Measurements from ENCODE around the gene LAMB4. TPM values are rescaled to one million over a fixed set of nuclear protein-coding genes. Genes with fewer than 3 reads are reported as not detected.

The LAMB4 gene
- total RNA-seq, 5 donors from 2014 or later (not counting 1 experiment from before 2014, with no cell fraction given) = 0.18 TPM; not detected in 4

- ATAC-seq (replicated peaks in 1 of 4) (no peak), DNase-seq (no peak)
- no peaks in the 10 kb centered on the region for H3K36me3 Mint-ChIP-seq
- ChIA-PET CTCF (no interaction called here), POLR2A (no interaction called here)
- Histone ChIP-seq H3K9me3 (no peaks in the 10 kb centered on the region), H3K36me3 (ENCODE audit: control insufficient read depth in 2 of 2, extremely low read depth in 1 of 2, insufficient read depth in 1 of 2, low read length in 1 of 2) (no peaks in the 10 kb centered on the region), H3K27me3 (replicated peaks in 1 of 2; ENCODE audit: control insufficient read depth in 2 of 2, extremely low read depth in 1 of 2, insufficient read depth in 2 of 2, low read length in 1 of 2) (peaks cover 0 to 2% of the 10 kb centered on the region in 2 experiments), H3K4me3 (ENCODE audit: control insufficient read depth in 1 of 2, extremely low read depth in 1 of 2, low read length in 1 of 2) (no peak overlapping the region), H3K4me1 (ENCODE audit: control insufficient read depth in 1 of 2, extremely low read depth in 1 of 2, insufficient read depth in 2 of 2, low read length in 2 of 2) (peaks cover 0 to 9% of the 10 kb centered on the region in 2 experiments), H3K27ac (ENCODE audit: low read length) (no peak overlapping the region)
- no peak overlapping the region for H3K4me3 Mint-ChIP-seq
- H3K27me3 Mint-ChIP-seq = peaks cover 8% of the 10 kb centered on the region in 2 donors
- no peaks in the 10 kb centered on the region for H3K9me3 Mint-ChIP-seq
- WGBS (ENCODE audit: insufficient coverage) = no CpG with 5 or more reads among the region's 1 CpG
- H3K4me1 Mint-ChIP-seq = peaks cover 4 to 9% (median 7%) of the 10 kb centered on the region in 3 donors
- no peak overlapping the region for H3K27ac Mint-ChIP-seq
These were observed 75.6 kb downstream of the LAMB4 start for GRCh38 chr7:108054537-108054936.

GRCh38 chr7:108053250-108053649 is 76.9 kb downstream of the LAMB4 start:
- Mint-ChIP-seq H3K4me1 (peaks cover 8 to 9% (median 9%) of the 10 kb centered on the region in 3 donors), H3K9me3 (no peaks in the 10 kb centered on the region), H3K27me3 (peaks cover 4 to 5% of the 10 kb centered on the region in 2 donors), H3K4me3 (no peak overlapping the region), H3K27ac (no peak overlapping the region), H3K36me3 (no peaks in the 10 kb centered on the region)
- WGBS (ENCODE audit: insufficient coverage) = 83% methylated on average over 1 of the region's 4 CpGs
- no peak for ATAC-seq (replicated peaks in 1 of 4)
- no peak for DNase-seq
- H3K4me3 ChIP-seq (ENCODE audit: control insufficient read depth in 1 of 2, extremely low read depth in 1 of 2, low read length in 1 of 2) = no peak overlapping the region
- H3K27ac ChIP-seq (ENCODE audit: low read length) = no peak overlapping the region
- peaks cover 0 to 2% of the 10 kb centered on the region in 2 experiments for H3K27me3 ChIP-seq (replicated peaks in 1 of 2; ENCODE audit: control insufficient read depth in 2 of 2, extremely low read depth in 1 of 2, insufficient read depth in 2 of 2, low read length in 1 of 2)
- no peaks in the 10 kb centered on the region for H3K36me3 ChIP-seq (ENCODE audit: control insufficient read depth in 2 of 2, extremely low read depth in 1 of 2, insufficient read depth in 1 of 2, low read length in 1 of 2)
- H3K9me3 ChIP-seq = no peaks in the 10 kb centered on the region
- POLR2A ChIA-PET = no interaction called here
- CTCF ChIA-PET = no interaction called here
- peaks cover 1 to 14% of the 10 kb centered on the region in 2 experiments for H3K4me1 ChIP-seq (ENCODE audit: control insufficient read depth in 1 of 2, extremely low read depth in 1 of 2, insufficient read depth in 2 of 2, low read length in 2 of 2)

- Mint-ChIP-seq H3K36me3 (no peaks in the 10 kb centered on the region), H3K27me3 (peaks cover 4 to 5% of the 10 kb centered on the region in 2 donors), H3K9me3 (no peaks in the 10 kb centered on the region), H3K4me1 (peaks cover 10 to 15% (median 11%) of the 10 kb centered on the region in 3 donors), H3K27ac (no peak overlapping the region), H3K4me3 (no peak overlapping the region)
- ChIA-PET POLR2A (no interaction called here), CTCF (no interaction called here)
- Histone ChIP-seq H3K27me3 (replicated peaks in 1 of 2; ENCODE audit: control insufficient read depth in 2 of 2, extremely low read depth in 1 of 2, insufficient read depth in 2 of 2, low read length in 1 of 2) (peaks cover 0 to 5% of the 10 kb centered on the region in 2 experiments), H3K4me1 (ENCODE audit: control insufficient read depth in 1 of 2, extremely low read depth in 1 of 2, insufficient read depth in 2 of 2, low read length in 2 of 2) (peaks cover 6 to 14% of the 10 kb centered on the region in 2 experiments), H3K4me3 (ENCODE audit: control insufficient read depth in 1 of 2, extremely low read depth in 1 of 2, low read length in 1 of 2) (no peak overlapping the region), H3K27ac (ENCODE audit: low read length) (no peak overlapping the region), H3K36me3 (ENCODE audit: control insufficient read depth in 2 of 2, extremely low read depth in 1 of 2, insufficient read depth in 1 of 2, low read length in 1 of 2) (no peaks in the 10 kb centered on the region), H3K9me3 (no peaks in the 10 kb centered on the region)
- DNase-seq (no peak), ATAC-seq (replicated peaks in 1 of 4) (no peak)
- no CpG with 5 or more reads among the region's 1 CpG for WGBS (ENCODE audit: insufficient coverage)
These were observed 78.7 kb downstream of the LAMB4 start for GRCh38 chr7:108051454-108051853.

- Mint-ChIP-seq H3K9me3 (no peaks in the 10 kb centered on the region), H3K4me1 (peaks cover 10 to 15% (median 11%) of the 10 kb centered on the region in 3 donors), H3K27me3 (peaks cover 0 to 5% of the 10 kb centered on the region in 2 donors), H3K27ac (no peak overlapping the region), H3K36me3 (no peaks in the 10 kb centered on the region), H3K4me3 (no peak overlapping the region)
- Histone ChIP-seq H3K27ac (ENCODE audit: low read length) (no peak overlapping the region), H3K4me3 (ENCODE audit: control insufficient read depth in 1 of 2, extremely low read depth in 1 of 2, low read length in 1 of 2) (no peak overlapping the region), H3K4me1 (ENCODE audit: control insufficient read depth in 1 of 2, extremely low read depth in 1 of 2, insufficient read depth in 2 of 2, low read length in 2 of 2) (peaks cover 6 to 14% of the 10 kb centered on the region in 2 experiments), H3K9me3 (no peaks in the 10 kb centered on the region), H3K27me3 (replicated peaks in 1 of 2; ENCODE audit: control insufficient read depth in 2 of 2, extremely low read depth in 1 of 2, insufficient read depth in 2 of 2, low read length in 1 of 2) (peaks cover 0 to 3% of the 10 kb centered on the region in 2 experiments), H3K36me3 (ENCODE audit: control insufficient read depth in 2 of 2, extremely low read depth in 1 of 2, insufficient read depth in 1 of 2, low read length in 1 of 2) (no peaks in the 10 kb centered on the region)
- peak in 3 of 4 experiments; percentile 57 to 77 (median 58) for ATAC-seq (replicated peaks in 1 of 4)
- ChIA-PET POLR2A (no interaction called here), CTCF (no interaction called here)
- no CpG with 5 or more reads among the region's 3 CpGs for WGBS (ENCODE audit: insufficient coverage)
- peak in 3 of 35 experiments; percentile 1 to 12 (median 4) for DNase-seq
These were observed 80.2 kb downstream of the LAMB4 start for GRCh38 chr7:108049962-108050361.

- ChIA-PET POLR2A (no interaction called here), CTCF (interaction anchor here in 1 of 2 donors (0.7 kb wide), 1 partner anchor 831 kb away, joined by 4 read pairs; no protein-coding TSS in a partner anchor)
- Histone ChIP-seq H3K27ac (ENCODE audit: low read length) (no peak overlapping the region), H3K4me1 (ENCODE audit: control insufficient read depth in 1 of 2, extremely low read depth in 1 of 2, insufficient read depth in 2 of 2, low read length in 2 of 2) (peaks cover 6 to 14% of the 10 kb centered on the region in 2 experiments), H3K9me3 (no peaks in the 10 kb centered on the region), H3K4me3 (ENCODE audit: control insufficient read depth in 1 of 2, extremely low read depth in 1 of 2, low read length in 1 of 2) (no peak overlapping the region), H3K36me3 (ENCODE audit: control insufficient read depth in 2 of 2, extremely low read depth in 1 of 2, insufficient read depth in 1 of 2, low read length in 1 of 2) (no peaks in the 10 kb centered on the region), H3K27me3 (replicated peaks in 1 of 2; ENCODE audit: control insufficient read depth in 2 of 2, extremely low read depth in 1 of 2, insufficient read depth in 2 of 2, low read length in 1 of 2) (peaks cover 0 to 3% of the 10 kb centered on the region in 2 experiments)
- H3K27ac Mint-ChIP-seq = no peak overlapping the region
- WGBS (ENCODE audit: insufficient coverage) = no CpG with 5 or more reads among the region's 3 CpGs
- ATAC-seq (replicated peaks in 1 of 4) = no peak
- no peaks in the 10 kb centered on the region for H3K9me3 Mint-ChIP-seq
- peak overlapping the region in 1 of 3 donors; percentile 61 for H3K4me3 Mint-ChIP-seq
- H3K4me1 Mint-ChIP-seq = peaks cover 10 to 15% (median 11%) of the 10 kb centered on the region in 3 donors
- H3K27me3 Mint-ChIP-seq = peaks cover 0 to 5% of the 10 kb centered on the region in 2 donors
- no peaks in the 10 kb centered on the region for H3K36me3 Mint-ChIP-seq
- DNase-seq = no peak
These were observed 81.7 kb downstream of the LAMB4 start for GRCh38 chr7:108048422-108048821.

- no peaks in the 10 kb centered on the region for H3K36me3 ChIP-seq (ENCODE audit: control insufficient read depth in 2 of 2, extremely low read depth in 1 of 2, insufficient read depth in 1 of 2, low read length in 1 of 2)
- no peak overlapping the region for H3K4me3 ChIP-seq (ENCODE audit: control insufficient read depth in 1 of 2, extremely low read depth in 1 of 2, low read length in 1 of 2)
- DNase-seq = no peak
- Mint-ChIP-seq H3K36me3 (no peaks in the 10 kb centered on the region), H3K27ac (no peak overlapping the region), H3K4me3 (no peak overlapping the region), H3K4me1 (peaks cover 10 to 15% (median 11%) of the 10 kb centered on the region in 3 donors), H3K27me3 (no peaks in the 10 kb centered on the region), H3K9me3 (no peaks in the 10 kb centered on the region)
- POLR2A ChIA-PET = no interaction called here
- peaks cover 6 to 14% of the 10 kb centered on the region in 2 experiments for H3K4me1 ChIP-seq (ENCODE audit: control insufficient read depth in 1 of 2, extremely low read depth in 1 of 2, insufficient read depth in 2 of 2, low read length in 2 of 2)
- 76% methylated on average over 3 of the region's 6 CpGs for WGBS (ENCODE audit: insufficient coverage)
- H3K9me3 ChIP-seq = no peaks in the 10 kb centered on the region
- H3K27me3 ChIP-seq (replicated peaks in 1 of 2; ENCODE audit: control insufficient read depth in 2 of 2, extremely low read depth in 1 of 2, insufficient read depth in 2 of 2, low read length in 1 of 2) = peaks cover 0 to 3% of the 10 kb centered on the region in 2 experiments
- no peak overlapping the region for H3K27ac ChIP-seq (ENCODE audit: low read length)
- no peak for ATAC-seq (replicated peaks in 1 of 4)
- CTCF ChIA-PET = no interaction called here
These were observed 83.1 kb downstream of the LAMB4 start for GRCh38 chr7:108046952-108047506.

Data from T-cell (primary cell).